Ammon's horn (tissue), 1 donor: Measurements from ENCODE around the gene TSHB.
A peak's percentile ranks its signal among the peaks of the same experiment; 100 is the strongest.
"Not testable (repeated sequence)": the region's sequence is repeated elsewhere in the genome, so short reads cannot be mapped to it uniquely, and the experiment has no call there.

ENCODE experiments used
- DNase-seq: peaks from one replicate; pipeline ENCODE4 v3.0.0-alpha.2; 2016; ENCODE audit warnings: low spot score

TSHB gene

DNA sequence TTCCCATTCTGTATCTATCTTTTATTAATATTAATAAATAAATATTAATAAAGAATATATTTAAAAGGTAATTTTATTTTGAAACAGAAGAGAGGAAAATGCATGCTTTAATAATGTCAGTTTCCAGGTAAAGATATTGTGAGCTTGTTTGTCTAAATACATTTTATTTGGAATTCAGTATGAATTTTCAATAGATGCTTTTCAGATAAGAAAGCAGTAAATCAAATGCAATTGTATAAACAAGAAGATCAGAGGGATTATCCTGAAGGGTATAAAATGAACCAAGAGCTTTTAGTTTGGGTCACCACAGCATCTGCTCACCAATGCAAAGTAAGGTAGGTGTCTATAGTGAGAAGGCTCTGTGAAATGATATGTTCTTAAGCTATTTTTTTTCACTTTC lies at the start of gene TSHB:
Gene TSHB (plus strand): TSS at position 301 of the 400 bp plus-strand sequence. CDS start 3,537 bp downstream, outside the sequence.
- no peak for DNase-seq

DNA sequence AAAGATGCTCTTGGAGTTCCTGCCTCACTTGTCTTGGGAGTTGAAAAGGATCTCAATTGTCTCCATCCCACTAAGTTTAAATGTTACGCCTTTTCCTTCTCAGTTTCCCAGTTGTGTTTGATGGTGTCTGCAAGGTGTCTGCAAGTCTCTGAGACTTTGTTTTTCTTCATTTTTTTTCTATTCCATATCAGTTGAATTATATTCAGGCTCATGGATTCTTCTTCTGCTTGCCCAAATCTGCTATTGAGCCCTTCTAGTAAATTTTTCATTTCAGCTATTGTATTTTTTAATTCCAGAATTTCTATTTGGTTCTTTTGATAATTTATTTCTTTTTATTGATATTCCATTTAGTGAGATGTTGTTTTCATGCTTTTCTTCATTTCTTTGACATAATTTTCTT lies 47.4 kb upstream of the TSHB start:
- no peak for DNase-seq

DNA sequence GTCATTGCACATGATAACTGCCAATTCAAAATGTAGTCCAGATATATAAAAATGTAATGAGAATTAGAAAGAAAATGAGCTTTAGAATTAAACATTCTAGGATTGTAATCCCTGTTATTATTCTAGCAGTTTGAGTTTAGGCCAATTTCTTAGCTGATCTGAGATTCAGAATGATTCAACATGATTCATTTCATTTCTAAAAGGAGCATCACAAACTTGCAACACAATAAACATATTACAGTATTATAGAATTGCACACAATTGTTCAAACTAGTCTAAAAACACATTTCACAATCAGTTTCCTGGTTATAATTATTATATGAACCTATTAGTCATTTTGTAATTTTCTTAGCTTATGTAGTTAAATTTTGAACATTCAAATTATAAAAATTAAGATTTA lies 43.3 kb upstream of the TSHB start:
- no peak for DNase-seq

DNA sequence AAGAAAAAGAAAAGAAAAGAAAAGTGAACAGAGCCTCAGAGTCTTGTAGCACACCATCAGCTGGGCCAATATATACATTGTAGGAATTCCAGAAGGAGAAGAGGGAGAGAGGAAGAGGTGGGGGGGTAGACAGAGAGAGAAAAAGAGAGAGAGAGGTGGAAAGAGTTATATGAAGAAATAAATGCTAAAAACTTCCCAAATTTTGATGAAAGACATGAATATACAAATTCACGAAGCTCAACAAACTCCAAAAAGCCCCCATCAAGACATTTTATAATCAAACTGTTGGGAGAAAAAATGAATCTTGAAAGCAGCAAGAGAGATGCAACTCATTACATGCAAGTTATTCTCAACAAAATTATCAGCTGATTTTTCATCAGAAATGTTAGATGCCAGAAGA lies 41.5 kb upstream of the TSHB start:
- DNase-seq: no peak

GRCh38 chr1:114997510-114998289 lies 31.9 kb upstream of the TSHB start:
- DNase-seq: no peak

DNA sequence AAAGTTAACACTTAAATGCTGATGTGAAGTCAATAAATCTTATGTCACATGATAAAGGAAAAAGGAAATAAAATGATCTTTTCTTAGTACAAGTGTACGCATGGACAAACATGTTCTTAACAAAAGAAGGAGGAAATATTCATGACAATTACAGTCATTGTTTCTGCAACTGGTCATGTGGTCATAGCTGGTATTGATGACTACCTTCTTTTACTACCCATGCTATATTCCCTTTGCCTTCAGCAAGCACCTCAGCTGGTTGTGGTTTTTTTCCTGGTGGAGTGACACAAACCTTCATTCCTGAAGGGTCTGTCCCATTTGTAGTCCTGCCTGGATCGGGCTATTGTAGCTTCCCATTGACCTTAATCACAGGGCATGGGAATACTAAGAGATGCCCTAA lies 23.4 kb upstream of the TSHB start:
- DNase-seq: no peak

DNA sequence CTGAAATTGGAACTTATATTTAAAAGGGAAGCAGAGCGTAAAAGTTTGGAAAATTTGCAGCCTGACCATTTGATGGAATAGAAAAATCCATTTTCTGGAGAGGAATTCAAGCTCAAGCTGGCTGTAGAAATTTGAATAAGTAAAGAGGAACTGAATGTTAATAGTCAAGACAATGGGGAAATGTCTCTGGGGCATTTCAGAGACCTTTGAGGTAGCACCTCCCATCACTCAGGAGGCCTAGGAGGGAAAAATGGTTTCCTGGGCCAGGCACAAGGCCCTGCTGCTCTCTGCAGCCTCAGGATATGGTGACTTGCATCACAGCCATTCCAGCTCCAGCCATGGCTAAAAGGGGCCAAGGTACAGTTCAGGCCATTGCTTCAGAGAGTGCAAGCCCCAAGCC lies 17.6 kb upstream of the TSHB start:
- DNase-seq: no peak

DNA sequence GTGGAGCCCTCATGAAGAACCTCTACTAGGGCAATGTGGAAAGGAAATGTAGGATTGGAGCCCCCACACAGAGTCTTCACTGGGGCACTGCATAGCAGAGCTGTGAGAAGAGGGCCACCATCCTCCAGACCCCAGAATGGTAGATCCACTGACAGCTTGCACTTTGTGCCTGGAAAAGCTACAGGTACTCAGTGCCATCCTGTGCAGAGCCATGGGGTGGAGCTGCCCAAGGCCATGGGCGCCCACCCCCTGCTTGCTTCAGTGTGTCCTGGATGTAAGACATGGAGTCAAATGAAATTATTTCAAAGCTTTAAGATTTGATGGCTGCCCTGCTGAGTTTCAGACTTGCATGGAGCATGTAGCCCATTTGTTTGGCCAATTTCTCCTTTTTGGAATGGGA lies 17.2 kb upstream of the TSHB start:
- DNase-seq: no peak

- DNase-seq: no peak
Observed at GRCh38 chr1:115013792-115014191, 15.8 kb upstream of the TSHB start.

DNA sequence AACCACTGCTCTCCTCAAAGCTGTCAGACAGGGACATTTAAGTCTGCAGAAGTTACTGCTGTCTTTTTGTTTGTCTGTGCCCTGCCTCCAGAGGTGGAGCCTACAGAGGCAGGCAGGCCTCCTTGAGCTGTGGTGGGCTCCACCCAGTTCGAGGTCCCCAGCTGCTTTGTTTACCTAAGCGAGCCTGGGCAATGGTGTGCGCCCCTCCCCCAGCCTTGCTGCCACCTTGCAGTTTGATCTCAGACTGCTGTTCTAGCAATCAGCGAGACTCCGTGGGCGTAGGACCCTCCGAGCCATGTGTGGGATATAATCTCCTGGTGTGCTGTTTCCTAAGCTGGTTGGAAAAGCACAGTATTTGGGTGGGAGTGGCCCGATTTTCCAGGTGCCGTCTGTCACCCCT lies 10.1 kb upstream of the TSHB start:
- not testable (repeated sequence) for DNase-seq

DNA sequence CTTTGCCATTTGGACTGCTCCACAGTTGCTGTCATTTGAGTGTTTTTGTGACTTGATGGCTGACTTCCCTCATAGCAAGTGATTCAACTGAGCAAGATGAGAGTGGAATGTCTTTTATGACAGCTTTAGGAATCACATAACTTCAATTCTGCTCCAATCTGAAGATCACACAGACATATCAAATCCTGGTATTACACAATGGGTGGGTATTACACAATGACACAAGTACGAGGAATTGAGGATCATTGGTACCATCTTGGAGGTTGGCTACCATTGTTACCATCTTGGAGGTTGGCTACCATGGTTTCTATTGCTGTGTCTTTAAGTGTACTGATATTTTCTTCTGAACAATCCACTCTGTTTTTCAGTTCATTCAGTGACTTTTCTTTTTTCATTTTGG lies 8.5 kb upstream of the TSHB start:
- no peak for DNase-seq

- no peak for DNase-seq
Observed at GRCh38 chr1:115023593-115023992, 6.0 kb upstream of the TSHB start.

DNA sequence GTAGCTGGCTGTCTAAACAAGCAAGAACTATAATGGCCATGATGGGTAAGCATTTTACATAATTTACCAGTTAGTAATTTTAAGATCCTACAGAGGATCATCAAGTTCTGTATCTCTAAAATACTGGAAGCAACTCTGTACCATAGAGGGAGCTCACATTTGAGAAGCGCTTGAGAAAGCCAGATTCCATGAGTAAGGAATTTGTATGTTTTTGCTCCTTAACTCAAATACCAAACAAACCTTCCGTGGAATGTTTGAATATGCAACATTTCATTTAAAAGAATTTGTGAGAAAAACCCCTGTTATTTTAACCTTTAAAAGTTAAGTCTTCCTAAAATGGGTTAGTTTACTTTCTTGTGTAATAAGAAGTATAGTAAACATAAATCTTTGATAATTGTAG lies 2.0 kb downstream of the TSHB start:
- no peak for DNase-seq

- DNase-seq: no peak
Observed at GRCh38 chr1:115035652-115036051, 6.0 kb downstream of the TSHB start.

GRCh38 chr1:115036814-115037507 lies 7.3 kb downstream of the TSHB start:
- DNase-seq: no peak

DNA sequence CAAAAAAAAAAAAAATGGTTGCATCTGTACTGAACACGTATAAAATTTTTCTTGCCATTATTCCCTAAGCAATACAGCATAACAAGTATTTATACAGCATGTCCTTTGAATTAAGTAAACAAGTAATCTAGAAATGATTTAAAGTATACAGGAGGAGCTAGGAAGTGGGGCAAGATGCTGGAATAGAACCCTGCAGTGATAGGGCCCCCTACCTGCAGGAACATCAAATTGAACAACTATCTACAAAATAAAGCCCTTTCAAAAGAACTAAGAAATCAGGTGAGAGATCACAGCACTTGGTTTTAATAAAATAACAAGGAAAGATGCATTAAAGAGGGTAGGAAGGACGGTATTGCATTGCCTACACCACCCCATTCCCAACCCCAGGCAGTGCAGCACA lies 10.9 kb downstream of the TSHB start:
- DNase-seq: no peak

- DNase-seq: no peak
Observed at GRCh38 chr1:115041654-115042053, 12.0 kb downstream of the TSHB start.

GRCh38 chr1:115046751-115047150 lies 17.1 kb downstream of the TSHB start:
- no peak for DNase-seq

- DNase-seq: no peak
Observed at GRCh38 chr1:115051850-115052249, 22.2 kb downstream of the TSHB start.

DNA sequence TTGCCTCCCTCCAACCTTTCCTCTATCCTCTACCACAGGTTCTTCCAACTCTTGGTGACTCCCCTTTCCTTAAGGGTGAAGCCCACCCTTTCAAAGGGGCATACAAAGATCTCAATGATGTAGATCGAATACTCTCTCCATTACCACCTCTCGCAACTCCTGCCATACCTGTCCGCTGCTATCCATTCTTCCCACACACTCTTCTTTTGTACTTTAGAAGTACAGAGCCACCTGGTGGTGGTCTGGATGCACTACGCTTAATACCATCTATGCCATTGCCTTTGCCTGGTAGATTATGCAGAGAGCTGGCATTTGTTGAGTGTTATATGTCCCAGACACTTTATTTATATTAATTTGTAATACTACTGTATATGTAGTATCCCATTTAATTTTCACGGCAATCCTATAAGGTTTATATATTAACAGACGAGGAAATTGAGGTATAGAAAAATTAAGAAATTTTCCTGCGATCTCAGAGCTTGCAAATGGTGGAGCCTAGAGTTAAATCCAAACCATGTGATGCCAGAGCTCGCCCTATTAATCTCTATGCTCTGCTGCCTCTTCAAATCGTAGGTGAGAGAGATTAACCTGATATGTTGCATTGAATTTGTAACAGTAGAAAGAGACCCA lies 22.9 kb downstream of the TSHB start:
- peak; percentile 39 for DNase-seq

GRCh38 chr1:115056395-115056798 lies 26.8 kb downstream of the TSHB start:
- no peak for DNase-seq

DNA sequence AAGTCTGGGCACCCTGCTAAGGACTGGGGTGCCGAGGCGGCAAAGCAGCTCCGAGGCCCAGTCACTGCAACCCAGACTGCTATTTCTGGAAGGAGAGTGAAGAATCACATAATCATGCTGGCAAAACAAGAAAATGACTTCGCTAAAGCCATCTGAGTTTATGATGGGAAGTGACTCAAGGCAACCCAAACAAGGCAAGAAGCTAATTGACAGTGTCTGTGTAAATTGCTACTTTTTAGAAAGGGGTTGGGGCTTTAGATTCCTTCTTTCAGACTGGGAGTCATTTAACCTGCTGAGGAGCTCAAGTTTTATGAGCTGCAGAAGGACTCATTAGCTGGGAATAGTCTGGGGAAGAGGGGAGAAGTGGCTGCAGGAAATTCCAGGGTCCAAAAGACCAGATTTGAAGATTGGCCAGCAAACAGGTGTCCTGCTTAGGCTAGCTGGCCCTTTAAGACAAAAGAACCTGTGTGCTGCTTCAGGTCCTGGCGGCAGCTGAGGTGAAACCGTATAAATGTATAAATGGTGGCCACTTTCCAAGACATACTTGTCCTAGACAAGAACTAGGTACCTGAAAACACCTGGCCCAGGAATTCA lies 28.1 kb downstream of the TSHB start:
- no peak for DNase-seq

DNA sequence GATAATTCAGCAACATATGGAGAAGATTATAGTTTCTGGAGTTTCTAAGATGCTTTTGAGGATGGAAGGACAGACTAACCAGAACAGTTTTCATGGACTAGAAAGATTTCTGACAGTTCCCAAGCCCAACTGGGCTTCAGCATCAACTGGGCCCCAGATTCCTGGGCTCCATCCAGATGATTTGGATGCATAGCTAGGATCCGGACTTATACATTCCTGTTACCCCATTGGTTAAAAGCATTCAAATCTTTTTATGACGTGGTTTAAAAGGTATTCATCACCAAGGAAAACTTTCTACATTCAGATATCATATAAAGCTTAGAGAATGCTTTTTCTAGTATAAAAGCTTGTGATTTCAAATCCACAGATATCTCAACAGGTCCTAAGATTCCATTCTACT lies 29.7 kb downstream of the TSHB start:
- DNase-seq: no peak
